G401 (cell line): ENCODE data around the gene RAB40AL. TPM values are rescaled to one million over a fixed set of nuclear protein-coding genes. Genes with fewer than 3 reads are reported as not detected.

Experiments
- DNase-seq: peaks from one replicate; pipeline ENCODE4 v3.0.0-alpha.2; 2015; ENCODE audit warnings: low spot score
- in situ Hi-C: cut with HindIII; loops from 2 replicates; pipeline ENCODE4 v1.10.0; 2016; ENCODE audit warnings: low sequenced_read_pairs, mixed read lengths
- total RNA-seq: library from RNA; depleted of rRNA; stranded (reverse); fragments of >200 nt; shearing (Covaris generic); gene quantifications from 2 replicates; pipeline ENCODE4 v1.2.3, GENCODE V29; 2014; rRNA removed

RAB40AL gene
- total RNA-seq, 1 experiment from 2014 or later: not detected

- in situ Hi-C loops: no loop called here
- DNase-seq: no peak
Measured at GRCh38 chrX:102976793-102977495, 39.9 kb downstream of the RAB40AL start.

GRCh38 chrX:102978594-102978993, 41.5 kb downstream of the RAB40AL start:
- DNase-seq: no peak
- in situ Hi-C loops: no loop called here

GRCh38 chrX:102979536-102979935, 42.5 kb downstream of the RAB40AL start:
- DNase-seq: no peak
- in situ Hi-C loops: no loop called here

GRCh38 chrX:102983205-102983604, 46.1 kb downstream of the RAB40AL start:
- in situ Hi-C loops: no loop called here
- no peak for DNase-seq

- DNase-seq: no peak
- in situ Hi-C loops: no loop called here
Measured at GRCh38 chrX:102985192-102985591, 48.1 kb downstream of the RAB40AL start.

Other genes with a start within 250 kb of the RAB40AL start
- gene GPRASP2, start 224.8 kb upstream of the RAB40AL start, total RNA-seq: 21.1 and 43.9 TPM in 2 replicates
- gene GPRASP3, start 216.5 kb upstream of the RAB40AL start, total RNA-seq: 2.0 and 5.1 TPM in 2 replicates
- 273 and 377 TPM in 2 replicates for gene BEX1, start 126.9 kb downstream of the RAB40AL start, total RNA-seq
- not detected in 2 replicates for gene NXF3, start 155.9 kb downstream of the RAB40AL start, total RNA-seq